NK-92 (cell line): ENCODE results near the gene PDGFA.

Experiments
- DNase-seq: peaks from one replicate; lab custom pipeline; 2025; ENCODE audit not compliant: unreplicated experiment; lab: John Stamatoyannopoulos, UW

Gene PDGFA

GRCh38 chr7:519484-520390 lies at the start of gene PDGFA:
PDGFA (minus strand) TSS chr7:519846; CDS start chr7:519001, 845 bp downstream.
- no peak for DNase-seq

DNA sequence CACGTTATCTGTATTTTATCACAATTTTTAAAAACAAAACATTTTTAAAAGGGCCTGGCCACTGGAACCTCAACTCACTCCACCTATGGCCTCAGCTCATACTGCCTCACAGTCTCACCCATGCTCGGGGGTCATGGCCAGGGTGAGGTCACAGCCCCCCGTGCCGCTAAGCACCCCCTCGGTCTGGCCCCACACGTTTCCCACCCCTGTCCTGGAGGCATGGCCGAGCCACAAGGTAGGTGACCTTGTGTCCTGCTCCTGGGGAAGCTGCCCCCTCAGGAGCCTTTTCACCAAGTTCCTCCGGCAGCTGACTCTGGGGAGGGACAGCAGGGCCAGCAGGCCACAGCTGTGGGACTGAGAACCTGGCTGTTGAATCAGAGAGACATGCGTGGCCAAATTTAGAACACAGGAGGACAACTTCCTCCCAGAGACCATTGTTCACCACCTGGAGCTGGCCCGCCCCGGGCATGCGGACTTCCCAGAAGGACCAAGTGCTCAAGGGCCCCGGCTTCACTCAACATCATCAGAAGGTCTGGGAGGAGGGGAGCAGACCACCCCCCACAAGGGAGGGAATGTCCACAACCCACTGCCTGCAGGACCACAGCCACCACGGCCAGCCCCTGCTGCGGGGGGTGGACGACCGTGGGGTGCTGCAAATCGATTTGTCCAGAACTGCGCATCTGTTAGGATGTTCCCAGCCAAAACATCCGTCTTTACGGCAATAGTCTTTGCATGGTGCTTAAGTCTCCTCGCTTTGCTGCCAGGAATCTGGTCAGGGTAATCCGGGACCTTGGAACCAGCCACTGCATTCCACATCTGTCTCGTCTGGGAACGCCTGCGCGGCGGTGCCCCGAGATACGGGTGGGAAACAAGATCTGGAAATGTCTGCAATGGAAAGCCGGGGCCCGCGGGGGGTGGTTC lies 48.6 kb upstream of the PDGFA start:
- no peak for DNase-seq

GRCh38 chr7:567305-567883 lies 47.7 kb upstream of the PDGFA start:
- DNase-seq = no peak

GRCh38 chr7:566100-566499 lies 46.5 kb upstream of the PDGFA start:
- DNase-seq = no peak

- DNase-seq = no peak
These were observed 44.7 kb upstream of the PDGFA start for GRCh38 chr7:564176-564865.

DNA sequence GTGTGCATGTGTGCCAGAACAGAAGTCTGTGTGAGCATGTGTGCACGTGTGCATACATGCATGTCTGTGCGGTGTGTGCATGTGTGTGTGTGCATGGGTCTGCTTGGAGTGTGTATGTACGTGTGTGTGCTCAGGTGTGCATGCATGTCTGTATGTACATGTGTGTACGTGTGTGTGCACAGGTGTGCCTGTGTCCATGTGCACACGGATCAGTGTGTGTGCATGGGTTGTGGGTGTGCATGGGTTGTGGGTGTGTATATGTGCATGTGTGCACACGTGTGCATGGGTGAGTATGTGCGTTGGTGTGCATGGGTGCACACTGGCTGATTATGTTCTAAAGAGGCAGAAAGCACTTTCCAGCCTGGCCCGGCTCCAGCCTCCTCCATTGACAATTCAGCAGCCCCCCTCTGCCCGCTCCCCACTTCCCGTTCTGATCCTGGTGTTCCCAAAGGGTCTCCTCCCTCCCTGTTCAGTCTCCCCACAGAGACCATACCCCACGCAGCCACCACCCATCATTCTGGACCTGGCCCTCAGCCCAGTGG lies 44.1 kb upstream of the PDGFA start:
- DNase-seq = no peak

- no peak for DNase-seq
These were observed 43.4 kb upstream of the PDGFA start for GRCh38 chr7:562789-563628.

DNA sequence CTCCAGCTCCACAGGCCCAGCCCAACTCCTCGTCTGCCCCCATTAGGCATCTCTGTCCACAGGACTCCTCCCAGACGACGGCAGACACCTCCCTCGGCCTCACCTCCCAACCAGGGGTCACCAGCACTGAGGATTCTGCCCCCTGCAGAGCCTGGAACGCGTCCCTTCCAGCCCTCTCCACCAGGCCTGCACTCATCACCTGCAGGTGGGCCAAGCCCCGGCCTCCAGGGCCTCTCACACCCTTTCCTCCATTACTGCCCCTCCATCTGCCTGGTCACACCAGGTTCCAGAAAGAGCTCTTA lies 42.7 kb upstream of the PDGFA start:
- no peak for DNase-seq

GRCh38 chr7:561631-562373 lies 42.2 kb upstream of the PDGFA start:
- DNase-seq = no peak

- no peak for DNase-seq
These were observed 41.5 kb upstream of the PDGFA start for GRCh38 chr7:560966-561630.

GRCh38 chr7:559396-559705 lies 39.7 kb upstream of the PDGFA start:
- no peak for DNase-seq

DNA sequence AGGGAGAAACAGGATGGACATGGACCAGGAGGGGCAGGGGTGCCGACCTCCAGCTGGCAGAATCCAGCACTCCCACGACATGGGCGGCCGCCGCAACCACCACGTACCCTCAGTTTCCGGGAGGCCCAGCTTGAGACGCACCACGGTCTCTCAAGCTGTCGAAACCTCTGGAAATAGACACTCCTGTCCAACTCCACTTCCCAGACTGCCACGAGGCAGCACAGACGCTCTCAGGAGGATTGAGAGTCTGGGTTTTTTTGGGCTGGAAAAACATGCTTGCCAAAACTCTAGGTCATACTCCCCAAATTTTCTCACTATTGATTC lies 37.9 kb upstream of the PDGFA start:
- no peak for DNase-seq

DNA sequence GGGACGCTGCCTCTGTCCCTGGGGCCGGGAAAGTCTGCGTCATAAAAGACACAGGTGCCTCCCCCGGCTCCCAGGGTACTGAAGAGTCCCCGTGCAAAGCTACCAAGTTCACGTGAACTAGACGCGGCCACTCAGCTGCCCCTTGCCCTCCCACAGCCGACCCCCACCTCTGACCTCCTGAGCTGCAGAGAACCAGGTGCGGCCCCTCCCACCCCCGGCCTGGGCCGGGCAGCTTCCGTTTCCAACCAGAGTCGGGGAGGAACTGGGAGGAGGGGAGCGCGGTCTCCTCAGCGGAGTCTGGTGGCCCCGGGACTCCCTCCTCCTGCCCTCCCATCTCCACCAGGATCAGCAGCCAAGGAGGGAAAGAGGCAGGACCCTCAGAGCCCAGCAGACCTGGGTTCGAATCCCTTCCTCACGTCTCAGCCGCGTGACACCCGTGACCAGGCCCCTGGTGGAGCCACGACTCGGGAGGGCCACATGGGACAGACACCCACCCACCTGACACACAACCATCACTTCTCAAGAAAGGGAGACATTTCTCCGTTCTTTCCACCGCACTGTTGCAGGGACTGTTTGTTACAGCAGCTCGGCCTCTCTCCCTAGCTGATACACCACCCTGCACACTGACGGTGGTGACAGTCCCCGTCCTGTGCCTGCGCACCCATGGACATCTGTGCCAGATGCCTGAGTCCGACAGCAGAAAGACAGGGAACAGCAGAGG lies 37.4 kb upstream of the PDGFA start:
- DNase-seq = no peak

DNA sequence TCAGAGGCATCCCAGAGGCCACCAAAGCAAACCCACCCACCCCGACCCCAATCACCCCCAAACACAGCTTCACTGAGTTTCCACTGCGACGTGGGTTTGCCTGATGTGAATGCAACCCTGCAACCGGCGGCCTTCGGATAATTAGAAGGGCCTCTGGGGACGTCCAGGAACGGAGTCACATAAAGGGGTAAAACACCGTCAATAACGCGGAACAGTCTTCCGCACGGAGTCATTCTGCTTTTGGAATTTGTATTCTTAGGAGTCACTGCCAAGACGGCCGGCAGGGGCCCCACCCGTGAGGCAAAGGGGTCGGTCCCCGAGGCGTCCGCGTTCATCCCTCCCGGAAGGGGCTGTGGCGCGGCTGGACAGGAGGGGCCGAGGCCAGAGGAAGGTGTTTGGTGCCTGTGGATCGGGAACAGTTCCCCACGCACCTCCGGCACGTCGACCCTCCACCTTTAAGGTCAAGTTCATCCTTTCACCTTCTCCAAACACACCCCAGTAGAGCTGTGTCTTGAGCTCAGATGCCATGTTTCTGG lies 36.7 kb upstream of the PDGFA start:
- no peak for DNase-seq

DNA sequence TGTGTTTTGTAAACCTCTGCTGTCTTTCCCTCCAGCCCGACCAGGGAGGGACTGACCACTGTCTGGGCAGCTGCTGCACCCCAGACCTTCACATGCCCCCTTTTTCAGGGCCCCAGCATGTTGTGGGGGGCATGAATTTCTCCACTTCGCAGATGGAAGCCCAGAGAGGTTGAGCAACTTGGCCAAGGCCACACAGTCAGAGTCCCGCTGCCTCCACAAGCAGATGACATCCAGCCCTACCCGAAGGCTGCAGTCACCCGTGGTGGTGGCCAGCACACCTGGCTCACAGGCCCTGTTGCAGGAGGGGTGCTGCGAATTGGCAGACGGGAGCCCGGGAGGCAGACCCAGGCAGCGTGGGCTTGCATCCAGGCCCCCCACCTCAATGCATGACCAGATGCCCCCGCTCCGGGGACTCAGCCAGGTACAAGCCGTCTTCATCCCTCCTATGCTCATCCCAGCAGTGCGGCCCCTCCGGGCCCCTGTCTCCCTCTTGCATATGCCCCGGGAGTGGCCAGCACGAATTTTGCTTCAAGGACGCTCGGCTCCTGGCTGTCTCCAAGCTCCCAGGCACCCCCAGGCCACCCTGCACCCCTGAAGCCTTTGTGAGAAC lies 36.0 kb upstream of the PDGFA start:
- DNase-seq = no peak

- no peak for DNase-seq
These were observed 34.0 kb upstream of the PDGFA start for GRCh38 chr7:553636-554111.

- DNase-seq = no peak
These were observed 33.4 kb upstream of the PDGFA start for GRCh38 chr7:552868-553635.
